GM12892 (cell line): ENCODE results near the gene MAFB.

ENCODE experiments used
- POLR2A ChIP-seq: IDR thresholded peaks from 2 replicates; pipeline ENCODE4 v1.6.1; 2011; ENCODE audit warnings: low read depth, low read length, control low read depth
- POLR2AphosphoS5 ChIP-seq: IDR thresholded peaks from 2 replicates; pipeline ENCODE4 v1.6.1; 2011; ENCODE audit warnings: low read depth, low read length, control low read depth

- no peak for TF ChIP-seq POLR2AphosphoS5
- no peak for TF ChIP-seq POLR2A
These were observed 38.9 kb upstream of the MAFB start for GRCh38 chr20:40727960-40728359.
